GM19193 (cell line): ENCODE results near the gene SRGAP1.

Experiments used
- POLR2A ChIP-seq: IDR thresholded peaks from 4 replicates; pipeline ENCODE4 v1.6.1; 2011; ENCODE audit not compliant: insufficient read depth, insufficient read length; ENCODE audit errors: extremely low read depth

SRGAP1 gene

DNA sequence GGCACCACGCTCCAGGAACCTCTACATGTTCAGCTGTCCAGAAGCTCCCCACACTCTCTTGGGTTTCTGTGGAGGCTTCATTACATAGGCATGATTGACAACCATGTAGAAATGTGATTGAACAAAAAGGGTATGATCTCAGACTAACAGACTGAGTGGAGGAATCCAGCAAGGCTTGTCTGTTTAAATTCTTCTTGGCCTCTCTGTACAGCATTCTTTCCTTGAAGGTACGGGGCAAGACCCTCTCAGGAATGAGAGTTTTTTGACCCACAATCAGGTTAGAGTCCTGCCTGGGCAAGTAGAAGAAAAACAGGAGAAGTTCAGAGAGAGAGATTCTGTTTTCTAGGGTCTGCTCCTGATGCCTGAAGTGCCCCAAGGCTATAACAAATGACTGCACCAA, 40.9 kb downstream of the SRGAP1 start:
- no peak for TF ChIP-seq POLR2A

DNA sequence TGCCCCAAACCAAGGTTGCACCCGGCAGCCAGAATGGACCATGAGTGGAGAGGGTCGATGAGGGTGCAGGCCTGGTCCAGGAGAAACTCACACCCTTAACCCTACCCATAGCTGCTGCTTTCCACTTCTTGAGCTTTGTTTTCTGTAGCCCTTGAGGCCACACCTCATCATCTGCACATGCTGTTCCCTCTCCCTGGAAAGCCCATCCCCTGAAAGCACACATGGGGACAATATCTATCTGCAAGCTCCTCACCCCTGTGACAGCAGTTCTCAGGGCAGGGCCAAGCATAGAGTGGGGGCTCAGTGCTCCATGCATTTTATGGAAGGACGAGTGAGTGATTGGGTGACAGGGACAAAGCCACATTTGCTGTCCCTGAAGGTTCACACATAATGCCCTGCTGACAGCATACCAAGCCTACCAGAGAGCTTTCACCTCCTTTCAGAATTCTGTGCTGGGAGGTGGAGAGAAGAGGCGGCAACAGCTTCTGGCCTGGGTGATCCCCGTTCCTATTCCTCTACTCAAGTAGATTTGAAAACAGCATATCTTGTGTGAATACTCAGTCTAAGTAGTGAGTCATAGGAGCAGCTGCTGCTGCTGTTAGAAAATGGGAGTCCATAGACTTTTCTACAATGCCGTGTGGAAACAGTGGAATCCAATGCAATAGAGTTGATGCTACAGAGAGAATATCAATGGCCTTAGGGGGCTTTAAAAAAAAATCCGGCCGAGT, 44.6 kb downstream of the SRGAP1 start:
- no peak for TF ChIP-seq POLR2A

DNA sequence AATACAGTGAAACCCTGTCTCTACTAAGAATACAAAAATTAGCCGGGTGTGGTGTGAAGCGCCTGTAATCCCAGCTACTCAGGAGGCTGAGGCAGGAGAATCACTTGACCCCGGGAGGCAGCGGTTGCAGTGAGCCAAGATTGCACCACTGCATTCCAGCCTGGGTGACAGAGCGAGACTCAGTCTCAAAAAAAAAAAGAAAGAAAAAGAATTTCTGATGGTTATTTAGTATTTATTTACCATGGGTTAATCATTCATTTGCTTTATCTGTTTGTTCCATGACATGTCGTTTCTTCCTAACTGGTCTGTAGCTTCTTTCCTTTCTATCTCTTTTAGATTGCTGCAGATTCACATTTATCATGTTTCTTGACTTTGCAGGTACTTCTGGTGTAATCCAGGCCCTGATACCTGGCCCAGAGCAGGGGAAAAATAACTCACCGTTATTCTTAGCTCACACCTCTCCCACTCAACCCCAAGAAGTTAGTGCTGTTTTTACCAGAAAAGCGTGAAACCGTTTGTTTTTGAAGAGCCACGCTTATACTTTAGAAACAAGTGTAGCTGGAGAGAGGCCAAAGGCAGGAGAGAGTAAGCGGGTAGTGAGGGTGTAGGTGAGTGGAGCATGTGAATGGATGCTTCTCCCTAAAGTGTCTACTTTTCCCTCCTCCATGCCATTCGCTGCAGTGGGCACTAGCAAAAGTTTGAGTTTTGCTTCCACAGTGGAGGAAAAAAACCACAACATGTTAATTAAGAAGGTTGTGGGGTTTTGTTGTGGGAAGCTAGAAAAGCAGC, 45.4 kb downstream of the SRGAP1 start:
- no peak for TF ChIP-seq POLR2A

DNA sequence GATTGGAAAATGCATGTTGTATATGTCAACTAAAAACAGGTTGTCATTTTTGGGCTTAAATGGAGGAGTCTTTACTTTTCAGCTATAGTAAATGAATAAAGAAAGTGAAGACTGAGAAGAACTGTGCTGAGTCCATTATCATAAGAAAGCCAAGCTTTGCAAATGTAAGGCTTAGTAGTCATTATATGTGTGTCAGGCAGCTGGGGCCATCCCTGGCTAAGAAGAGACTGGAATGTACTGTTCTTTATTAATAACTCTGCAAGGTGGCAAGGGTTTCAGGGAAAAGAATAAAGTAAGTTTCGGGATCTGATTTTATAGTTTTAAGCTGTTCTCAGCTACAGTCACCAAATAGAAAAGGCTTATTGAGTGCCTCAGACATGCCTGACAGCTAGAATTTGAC, 48.7 kb downstream of the SRGAP1 start:
- no peak for TF ChIP-seq POLR2A

DNA sequence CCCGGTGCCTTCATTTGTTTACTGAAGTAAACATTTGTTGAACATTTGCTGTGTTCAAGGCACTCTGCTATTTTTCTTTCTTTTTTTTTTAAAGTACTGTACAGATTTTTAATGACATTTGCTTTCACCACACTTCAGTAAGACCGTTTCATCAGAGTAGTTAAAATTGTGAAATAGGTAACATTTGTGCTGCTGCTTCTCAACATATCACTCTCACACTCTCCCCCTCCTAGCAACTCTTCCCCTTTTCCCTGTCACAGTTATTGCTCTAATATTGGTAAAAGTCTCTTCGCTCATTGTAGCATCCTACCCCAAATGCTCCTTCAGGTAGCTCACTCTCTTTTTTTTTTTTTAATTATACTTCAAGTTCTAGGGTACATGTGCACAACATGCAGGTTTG, 49.6 kb downstream of the SRGAP1 start:
- TF ChIP-seq POLR2A: no peak

DNA sequence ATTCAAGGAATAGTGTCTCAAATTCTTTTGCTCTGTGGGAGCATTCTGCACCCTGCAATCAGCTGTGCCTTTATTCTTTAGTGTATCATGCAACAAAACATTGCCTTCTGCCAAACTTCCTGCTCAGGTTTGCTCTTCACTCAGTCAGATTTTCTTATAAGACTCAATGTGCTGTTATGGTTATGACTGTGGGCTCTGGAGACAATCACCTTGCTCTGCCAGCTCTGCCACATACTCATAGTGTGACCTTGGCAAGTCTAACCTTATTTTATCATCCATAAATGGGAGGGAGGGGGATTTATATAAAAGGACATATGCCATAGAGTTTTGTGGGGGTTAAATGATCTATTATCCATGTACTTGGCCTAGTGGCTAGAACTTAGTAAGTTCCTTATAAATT, 51.3 kb downstream of the SRGAP1 start:
- no peak for TF ChIP-seq POLR2A

DNA sequence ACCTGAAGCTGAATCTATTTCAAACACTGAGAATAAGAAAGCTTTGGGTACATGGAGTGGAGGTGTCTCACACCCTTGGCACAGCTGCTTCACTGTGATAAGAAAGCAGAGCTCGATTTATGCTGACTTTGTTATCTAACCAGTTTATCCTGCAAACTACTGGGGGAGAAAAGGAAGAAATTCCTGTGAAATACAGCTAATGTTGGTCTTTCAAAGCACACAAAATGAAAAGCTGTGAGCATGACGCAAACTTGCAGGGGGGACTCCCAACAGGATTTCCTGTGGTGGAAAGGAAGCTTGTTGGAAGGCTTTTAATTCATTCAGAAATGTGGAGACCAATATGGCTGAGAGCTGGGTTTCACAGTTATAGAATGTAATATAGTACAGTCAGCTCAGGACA, 53.4 kb downstream of the SRGAP1 start:
- TF ChIP-seq POLR2A: no peak

DNA sequence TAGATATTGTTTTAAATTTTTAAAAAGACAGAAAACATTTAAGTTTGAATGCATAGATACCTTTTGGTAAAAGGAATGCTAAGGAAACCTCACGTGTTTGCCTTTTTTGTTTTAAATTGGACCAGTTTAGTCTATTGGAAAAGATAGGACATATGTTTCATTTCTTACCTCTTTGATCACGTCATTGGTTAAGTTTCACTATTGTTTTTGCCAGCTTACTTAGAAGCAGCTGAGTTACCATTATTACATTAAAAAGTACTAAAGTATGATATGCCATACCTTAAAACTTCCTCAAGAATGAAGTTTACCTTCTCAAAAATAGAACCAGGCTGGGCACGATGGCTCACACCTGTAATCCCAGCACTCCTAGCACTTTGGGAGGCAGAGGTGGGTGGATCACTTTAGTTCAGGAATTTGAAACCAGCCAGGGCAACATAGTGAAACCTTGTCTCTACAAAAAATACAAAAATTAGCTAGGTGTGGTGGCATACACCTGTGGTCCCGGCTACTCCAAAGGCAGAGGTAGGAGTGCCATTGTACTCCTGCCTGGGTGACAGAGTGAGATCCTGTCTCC, 54.4 kb downstream of the SRGAP1 start:
- TF ChIP-seq POLR2A: no peak

DNA sequence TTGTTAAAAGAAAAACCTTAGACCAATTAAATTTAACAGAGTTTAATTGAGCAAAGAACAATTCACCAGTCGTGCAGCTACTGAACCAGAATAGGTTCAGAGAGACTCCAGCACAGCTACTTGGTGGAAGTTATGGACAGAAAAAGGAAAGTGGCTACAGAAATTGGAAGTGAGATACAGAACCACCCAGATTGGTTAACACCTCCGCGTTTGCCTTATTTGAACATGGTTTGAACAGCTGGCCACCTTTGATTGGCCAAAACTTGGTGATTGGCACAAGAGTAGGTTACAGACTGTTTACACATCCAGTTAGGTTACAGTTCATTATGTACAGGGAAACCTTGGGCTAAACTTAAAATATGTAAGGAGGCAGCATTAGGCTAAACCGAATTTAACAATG, 54.9 kb downstream of the SRGAP1 start:
- TF ChIP-seq POLR2A: no peak

DNA sequence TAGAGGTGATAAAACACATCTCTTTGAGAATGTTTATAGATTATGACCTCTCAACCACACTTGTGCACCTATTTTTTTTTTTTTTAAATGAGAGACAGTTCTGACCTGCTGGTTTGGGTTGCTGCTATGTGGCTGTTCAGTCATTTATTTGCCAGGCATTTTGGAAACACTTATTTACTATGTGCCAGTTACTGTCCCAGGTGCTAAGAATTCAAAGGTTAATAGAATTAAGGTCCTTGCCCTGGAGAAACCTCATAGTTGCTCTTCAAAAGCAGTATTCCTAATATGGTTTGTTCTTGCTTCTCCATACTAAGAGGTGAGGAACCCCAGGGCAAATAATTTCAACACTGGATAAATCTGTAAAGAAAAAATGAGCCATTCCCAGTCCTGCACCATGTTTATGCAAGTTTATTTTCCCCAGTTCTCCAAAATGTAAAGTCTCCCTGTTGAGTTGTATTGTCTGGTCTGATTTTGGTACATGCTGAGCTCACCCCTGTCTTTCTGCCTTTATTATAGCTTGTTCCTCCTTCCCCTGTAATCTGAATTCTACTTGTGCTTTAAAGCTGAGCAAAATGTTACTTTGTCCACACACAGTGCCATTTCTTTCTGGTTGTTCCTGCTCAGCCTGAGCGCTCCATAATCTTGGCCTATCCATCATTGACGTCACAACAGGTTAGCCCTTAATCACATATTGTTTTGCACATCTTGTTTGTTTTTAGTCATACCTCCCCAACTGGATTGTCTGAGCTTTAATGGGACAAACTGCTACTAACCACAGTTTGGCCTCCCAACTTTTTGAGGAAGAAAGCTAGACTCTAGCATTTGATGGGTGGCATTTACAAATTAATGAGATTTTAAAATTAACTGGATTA, 56.7 kb downstream of the SRGAP1 start:
- no peak for TF ChIP-seq POLR2A

DNA sequence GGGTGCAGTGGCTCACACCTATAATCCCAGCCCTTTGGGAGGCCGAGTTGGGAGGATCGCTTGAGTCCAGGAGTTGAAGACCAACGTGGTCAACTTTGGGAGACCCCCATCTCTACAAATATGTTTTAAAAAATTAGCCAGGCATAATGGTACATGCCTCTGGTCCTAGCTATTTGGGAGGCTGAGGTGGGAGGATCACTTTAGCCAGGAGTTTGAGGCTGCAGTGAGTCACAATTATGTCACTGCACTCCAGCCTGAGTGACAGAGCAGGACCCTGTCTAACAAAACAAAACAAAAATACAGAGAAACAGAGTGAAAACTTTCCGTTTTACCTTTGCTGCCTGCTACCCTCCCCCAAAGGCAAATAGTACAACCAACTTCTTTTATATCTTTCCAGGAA, 60.2 kb downstream of the SRGAP1 start:
- no peak for TF ChIP-seq POLR2A

DNA sequence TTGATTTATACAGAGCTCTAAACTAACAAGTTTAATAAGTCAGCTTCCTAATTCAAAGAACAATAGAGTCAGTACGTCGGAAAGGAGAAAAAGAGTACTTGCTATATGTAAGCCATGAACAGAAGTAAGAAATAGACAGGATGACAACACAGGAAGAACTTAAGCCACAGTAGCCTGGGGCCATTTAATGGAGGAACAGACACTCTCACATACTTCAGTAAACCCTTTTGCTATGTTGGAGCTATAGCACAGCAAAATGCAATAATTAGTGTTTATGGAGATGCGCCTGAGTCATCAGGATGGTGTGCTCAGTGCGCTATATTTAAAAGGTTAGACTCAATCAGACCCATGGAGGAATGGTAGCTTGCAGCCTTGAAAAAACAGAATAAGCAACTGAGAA, 61.0 kb downstream of the SRGAP1 start:
- no peak for TF ChIP-seq POLR2A

DNA sequence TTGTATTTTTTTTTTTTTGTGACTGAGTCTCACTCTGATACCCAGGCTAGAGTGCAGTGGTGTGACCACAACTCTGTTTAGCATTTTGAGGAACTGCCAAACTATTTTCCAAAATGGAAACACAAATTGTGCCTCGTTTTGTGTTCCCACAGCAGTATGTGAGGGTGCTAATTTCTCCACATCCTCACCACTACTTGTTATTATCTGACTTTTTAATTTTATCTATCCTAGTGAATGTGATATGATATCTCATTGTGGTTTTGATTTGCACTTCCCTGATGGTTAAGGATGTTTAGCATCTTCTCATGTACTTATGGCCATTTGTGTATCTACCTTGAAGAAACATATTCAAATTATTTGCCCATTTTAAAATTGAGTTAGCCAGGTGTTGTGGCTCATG, 62.4 kb downstream of the SRGAP1 start:
- no peak for TF ChIP-seq POLR2A

DNA sequence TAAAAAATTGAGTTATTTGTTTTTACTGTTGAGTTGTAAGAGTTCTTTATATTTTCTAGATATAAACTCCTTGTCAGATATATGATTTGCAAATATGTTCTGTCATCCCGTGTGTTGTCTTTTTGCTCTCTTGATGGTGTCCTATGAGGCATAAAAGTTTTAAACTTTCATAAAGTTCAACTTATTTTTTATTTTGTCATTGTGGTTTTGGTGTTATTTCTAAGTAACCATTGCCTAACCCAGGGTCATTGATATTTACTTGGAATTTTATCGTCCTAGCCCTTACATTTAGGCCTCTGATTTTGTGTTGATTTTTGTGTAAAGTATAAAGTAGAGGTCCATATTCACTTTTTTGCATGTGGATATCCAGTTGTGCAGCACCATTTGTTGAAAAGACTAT, 63.1 kb downstream of the SRGAP1 start:
- no peak for TF ChIP-seq POLR2A

DNA sequence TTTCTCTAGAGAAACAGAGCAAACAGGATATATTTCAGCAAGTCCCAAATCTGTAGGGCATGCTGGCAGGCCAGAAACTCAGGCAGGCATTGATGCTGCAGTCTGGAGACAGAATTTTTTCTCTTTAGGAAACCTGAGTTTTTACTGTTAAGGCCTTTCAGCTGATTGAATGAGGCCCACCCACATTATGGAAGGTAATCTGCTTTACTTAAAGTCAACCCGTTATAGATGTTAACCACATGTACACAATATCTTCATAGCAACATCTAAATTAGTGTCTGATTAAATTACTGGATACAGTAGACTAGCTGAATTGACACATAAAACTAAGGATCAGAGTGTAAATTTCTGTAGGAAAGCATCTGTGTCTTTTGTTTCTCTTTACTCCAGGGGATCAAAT, 65.2 kb downstream of the SRGAP1 start:
- TF ChIP-seq POLR2A: no peak
